ENCODE measurements around the gene MYBPC1.

DNA sequence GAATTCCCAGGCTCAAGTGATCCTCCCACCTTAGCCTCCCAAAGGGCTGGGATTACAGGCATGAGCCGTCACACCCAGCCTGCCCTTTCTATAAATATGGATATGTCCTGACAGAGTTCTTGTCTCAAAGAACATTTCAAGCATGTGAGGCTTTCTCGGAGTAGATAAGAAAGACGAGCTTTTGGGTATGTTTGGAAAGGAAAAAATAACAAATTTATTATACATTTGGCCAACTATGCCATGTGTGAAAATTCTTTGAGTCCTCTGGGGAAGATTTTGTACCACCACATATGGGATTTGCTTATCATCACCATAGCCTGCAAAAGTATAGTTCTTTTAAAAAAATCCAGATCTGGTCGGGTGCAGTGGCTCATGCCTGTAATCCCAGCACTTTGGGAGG is 23.7 kb upstream of the MYBPC1 start:
- no peak for TF ChIP-seq CTCF (IDR thresholded peaks at IDR 0.05; ENCODE audit: low read depth, low read length)
- no peak for TF ChIP-seq POLR2A (IDR thresholded peaks at IDR 0.05; ENCODE audit: extremely low read depth, insufficient read length)
